ENCODE measurements around the gene RNF208. TPM values are rescaled to one million over a fixed set of nuclear protein-coding genes. Genes with fewer than 3 reads are reported as not detected.
A peak's percentile ranks its signal among the peaks of the same experiment; 100 is the strongest.

RNF208 gene
- total and polyA plus RNA-seq, 3 donors from 2014 or later, result 3.0 to 7.7 (median 4.1) TPM

- Histone ChIP-seq H3K27me3 (no peaks in the 10 kb centered on the region), H3K4me1 (peaks cover 24% of the 10 kb centered on the region), H3K9me3 (no peaks in the 10 kb centered on the region), H3K27ac (no peak within 1 kb of the TSS), H3K4me3 (no peak within 1 kb of the TSS), H3K36me3 (ENCODE audit: low read depth, missing control alignments) (no peaks in the 10 kb centered on the region)
- intact Hi-C loops (cut with DNase I; ENCODE audit: low total_unique reads), result loop anchor here (10.0 kb wide), 1 partner anchor 112 kb away; the partner anchor contains the start of gene DPP7
- DNase-seq, result peak; percentile 79
- WGBS, 2 donors, result 34 to 40% methylated on average over 2 to 22 of the region's 25 CpGs
- no peak for TF ChIP-seq POLR2A (IDR thresholded peaks at IDR 0.05)
- peak; percentile 80 to 88 (median 80) for TF ChIP-seq CTCF (IDR thresholded peaks at IDR 0.05)
Observed at GRCh38 chr9:137227054-137227852, 5.2 kb upstream of the RNF208 start, which contains the start of gene RNF224. Gene RNF224 (plus strand): TSS chr9:137227502. CDS start chr9:137228336, 834 bp downstream.

- H3K27ac ChIP-seq, result no peak overlapping the region
- no peak overlapping the region for H3K4me3 ChIP-seq
- no peaks in the 10 kb centered on the region for H3K36me3 ChIP-seq (ENCODE audit: low read depth, missing control alignments)
- no peak for TF ChIP-seq CTCF (IDR thresholded peaks at IDR 0.05)
- no peak for TF ChIP-seq POLR2A (IDR thresholded peaks at IDR 0.05)
- peaks cover 26% of the 10 kb centered on the region for H3K4me1 ChIP-seq
- 73 to 77% methylated on average over 10 to 18 of the region's 18 CpGs for WGBS, 2 donors
- H3K27me3 ChIP-seq, result no peaks in the 10 kb centered on the region
- H3K9me3 ChIP-seq, result no peaks in the 10 kb centered on the region
- no peak for DNase-seq
- intact Hi-C loops (cut with DNase I; ENCODE audit: low total_unique reads), result loop anchor here (10.0 kb wide), 1 partner anchor 112 kb away; the partner anchor contains the start of gene DPP7
Observed at GRCh38 chr9:137226338-137227053, 4.5 kb upstream of the RNF208 start.

GRCh38 chr9:137225699-137226331 is 3.8 kb upstream of the RNF208 start:
- WGBS, 2 donors, result 81 to 93% methylated on average over 6 to 21 of the region's 21 CpGs
- DNase-seq, result no peak
- peaks cover 28% of the 10 kb centered on the region for H3K4me1 ChIP-seq
- no peaks in the 10 kb centered on the region for H3K27me3 ChIP-seq
- no peak for TF ChIP-seq CTCF (IDR thresholded peaks at IDR 0.05)
- TF ChIP-seq POLR2A (IDR thresholded peaks at IDR 0.05), result no peak
- H3K9me3 ChIP-seq, result no peaks in the 10 kb centered on the region
- H3K27ac ChIP-seq, result no peak overlapping the region
- no peaks in the 10 kb centered on the region for H3K36me3 ChIP-seq (ENCODE audit: low read depth, missing control alignments)
- no peak overlapping the region for H3K4me3 ChIP-seq
- intact Hi-C loops (cut with DNase I; ENCODE audit: low total_unique reads), result loop anchor here (10.0 kb wide), 1 partner anchor 111 kb away; the partner anchor contains the start of gene DPP7

- Histone ChIP-seq H3K36me3 (ENCODE audit: low read depth, missing control alignments) (no peaks in the 10 kb centered on the region), H3K9me3 (no peaks in the 10 kb centered on the region), H3K4me3 (peak within 1 kb of the TSS; percentile 56 to 76), H3K4me1 (peaks cover 28% of the 10 kb centered on the region), H3K27me3 (no peaks in the 10 kb centered on the region), H3K27ac (no peak within 1 kb of the TSS)
- intact Hi-C loops (cut with DNase I; ENCODE audit: low total_unique reads), result loop anchor here (10.0 kb wide), 1 partner anchor 110 kb away; the partner anchor contains the start of gene DPP7
- TF ChIP-seq CTCF (IDR thresholded peaks at IDR 0.05), result no peak
- WGBS, 2 donors, result 55 to 68% methylated on average over 6 to 21 of the region's 23 CpGs
- no peak for DNase-seq
Observed at GRCh38 chr9:137224830-137225694, 3.0 kb upstream of the RNF208 start, which contains the start of gene CYSRT1. Gene CYSRT1 (plus strand): TSS chr9:137225174. CDS start chr9:137225622, 448 bp downstream.

Measured in testis (tissue), 3 donors.